ENCODE data around the gene DCAF5.

DCAF5 gene

GRCh38 chr14:69002069-69002468 is 150.8 kb downstream of the DCAF5 start:
- H3K27ac Mint-ChIP-seq = no peak overlapping the region
- H3K27me3 Mint-ChIP-seq = peaks cover 14% of the 10 kb centered on the region
- no peak for DNase-seq
- H3K9me3 Mint-ChIP-seq = no peaks in the 10 kb centered on the region
- H3K36me3 Mint-ChIP-seq = no peaks in the 10 kb centered on the region
- CTCF ChIA-PET = interaction anchor here (0.5 to 3.4 kb wide), 4 partner anchors 10 to 98 kb away, joined by 3 to 23 read pairs (median 3); no protein-coding TSS in a partner anchor
- no peak overlapping the region for H3K4me3 Mint-ChIP-seq
- peaks cover 12% of the 10 kb centered on the region for H3K4me1 Mint-ChIP-seq

DNA sequence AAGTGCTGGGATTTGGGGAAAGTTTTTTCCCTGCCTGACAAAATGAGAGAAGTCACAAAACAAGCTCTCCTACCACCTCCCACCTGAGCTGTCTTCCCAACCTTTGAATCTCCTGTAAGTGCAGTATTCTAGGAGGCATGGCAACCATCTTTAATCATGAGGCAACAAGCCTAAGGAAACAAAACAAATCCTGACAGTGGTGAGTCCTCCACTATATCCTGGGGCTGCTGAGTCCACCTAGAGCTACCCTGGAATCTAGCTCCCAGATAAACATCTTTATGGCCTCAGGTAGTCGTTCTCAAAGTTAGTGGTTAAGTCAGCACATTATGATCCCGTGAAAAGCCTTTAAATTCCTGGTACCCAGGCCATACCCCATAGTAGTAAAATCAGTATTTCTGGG is 151.5 kb downstream of the DCAF5 start:
- DNase-seq = no peak
- H3K36me3 Mint-ChIP-seq = no peaks in the 10 kb centered on the region
- H3K27me3 Mint-ChIP-seq = peaks cover 14% of the 10 kb centered on the region
- H3K9me3 Mint-ChIP-seq = no peaks in the 10 kb centered on the region
- CTCF ChIA-PET = interaction anchor here (3.4 kb wide), 1 partner anchor 90 kb away, joined by 23 read pairs; no protein-coding TSS in a partner anchor
- H3K4me3 Mint-ChIP-seq = no peak overlapping the region
- H3K27ac Mint-ChIP-seq = no peak overlapping the region
- peaks cover 13% of the 10 kb centered on the region for H3K4me1 Mint-ChIP-seq

Measured in activated naive CD4-positive, alpha-beta T cell treated with anti-CD3 and anti-CD28 coated beads, Interleukin-2, amount 10 ng/mL, durations not matched to agents 7 days and 5 days (primary cell).